GM12801 (cell line): Measurements from ENCODE around the gene MT1M.

Experiments used
- TF ChIP-seq, protein P1 (sequence below): IDR thresholded peaks from one replicate; pipeline ENCODE4 v1.5.1; 2011; ENCODE audit warnings: control low read depth; ENCODE audit not compliant: insufficient read length; ENCODE audit errors: extremely low read depth

Gene MT1M

DNA sequence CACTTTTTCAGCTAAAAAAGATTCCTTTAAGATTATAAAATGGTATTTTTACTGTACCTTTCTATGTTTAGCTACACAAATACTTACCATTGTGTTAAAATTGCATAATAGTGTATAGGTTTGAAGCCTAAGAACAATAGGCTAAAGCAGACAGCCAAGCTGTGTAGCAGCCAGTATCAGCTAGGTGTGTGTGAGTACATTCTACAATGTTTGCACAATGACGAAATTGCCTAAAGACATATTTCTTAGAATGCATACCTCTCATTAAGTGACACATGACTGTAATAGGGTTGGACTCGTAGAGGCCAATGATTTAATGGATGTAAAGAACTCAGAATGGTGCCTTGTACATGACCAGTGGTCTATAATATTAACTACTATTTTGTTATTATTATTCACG lies 17.4 kb downstream of the MT1M start:
- TF ChIP-seq, protein P1, sequence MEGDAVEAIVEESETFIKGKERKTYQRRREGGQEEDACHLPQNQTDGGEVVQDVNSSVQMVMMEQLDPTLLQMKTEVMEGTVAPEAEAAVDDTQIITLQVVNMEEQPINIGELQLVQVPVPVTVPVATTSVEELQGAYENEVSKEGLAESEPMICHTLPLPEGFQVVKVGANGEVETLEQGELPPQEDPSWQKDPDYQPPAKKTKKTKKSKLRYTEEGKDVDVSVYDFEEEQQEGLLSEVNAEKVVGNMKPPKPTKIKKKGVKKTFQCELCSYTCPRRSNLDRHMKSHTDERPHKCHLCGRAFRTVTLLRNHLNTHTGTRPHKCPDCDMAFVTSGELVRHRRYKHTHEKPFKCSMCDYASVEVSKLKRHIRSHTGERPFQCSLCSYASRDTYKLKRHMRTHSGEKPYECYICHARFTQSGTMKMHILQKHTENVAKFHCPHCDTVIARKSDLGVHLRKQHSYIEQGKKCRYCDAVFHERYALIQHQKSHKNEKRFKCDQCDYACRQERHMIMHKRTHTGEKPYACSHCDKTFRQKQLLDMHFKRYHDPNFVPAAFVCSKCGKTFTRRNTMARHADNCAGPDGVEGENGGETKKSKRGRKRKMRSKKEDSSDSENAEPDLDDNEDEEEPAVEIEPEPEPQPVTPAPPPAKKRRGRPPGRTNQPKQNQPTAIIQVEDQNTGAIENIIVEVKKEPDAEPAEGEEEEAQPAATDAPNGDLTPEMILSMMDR = no peak

- TF ChIP-seq, protein P1 = no peak
These were observed 19.1 kb downstream of the MT1M start, which contains the start of gene MT1B for GRCh38 chr16:56651586-56651985. Gene MT1B (plus strand): TSS chr16:56651886. CDS start chr16:56651954, 68 bp downstream.

DNA sequence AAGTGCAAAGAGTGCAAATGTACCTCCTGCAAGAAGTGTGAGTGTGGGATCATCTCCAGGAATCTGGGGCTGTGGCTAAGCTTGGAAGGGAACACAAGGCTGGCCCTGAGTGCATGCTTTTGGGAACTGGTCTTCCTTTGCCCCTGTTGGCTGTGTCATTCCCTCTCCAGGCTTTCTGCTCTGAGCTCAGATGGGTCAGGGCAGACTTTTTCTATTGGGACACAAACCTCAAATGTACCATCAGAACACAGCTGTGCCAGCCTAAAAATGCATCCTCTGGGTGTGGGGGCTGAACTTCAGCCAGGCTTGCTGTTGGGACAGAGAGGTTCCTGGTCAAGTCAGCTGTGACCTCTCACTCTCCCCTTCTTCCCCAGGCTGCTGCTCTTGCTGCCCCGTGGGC lies 20.1 kb downstream of the MT1M start:
- TF ChIP-seq, protein P1 = no peak

DNA sequence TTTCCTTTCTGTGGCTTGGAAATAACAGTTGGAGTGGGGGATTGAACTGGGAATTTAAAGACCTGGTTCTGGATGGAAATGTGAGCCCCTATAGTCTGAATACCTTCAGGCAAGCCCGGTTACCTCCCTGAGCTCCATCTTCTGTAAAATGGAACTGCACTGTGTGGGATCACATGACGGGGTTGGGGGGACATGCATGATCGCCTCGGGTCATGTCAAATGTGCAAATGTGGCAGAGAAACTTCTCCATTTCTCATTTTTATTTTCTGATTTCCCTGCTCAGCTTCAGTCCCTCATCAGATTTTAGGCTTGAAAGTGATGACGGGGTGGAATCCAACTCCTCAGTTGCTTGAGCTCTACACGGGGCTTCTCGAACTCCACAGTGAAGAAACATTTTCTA lies 20.8 kb downstream of the MT1M start:
- TF ChIP-seq, protein P1 = no peak

GRCh38 chr16:56657555-56658326 lies 25.3 kb downstream of the MT1M start, which contains the start of gene MT1F:
Gene MT1F (plus strand): TSS chr16:56657959. CDS start chr16:56658059, 100 bp downstream.
- TF ChIP-seq, protein P1 = no peak

DNA sequence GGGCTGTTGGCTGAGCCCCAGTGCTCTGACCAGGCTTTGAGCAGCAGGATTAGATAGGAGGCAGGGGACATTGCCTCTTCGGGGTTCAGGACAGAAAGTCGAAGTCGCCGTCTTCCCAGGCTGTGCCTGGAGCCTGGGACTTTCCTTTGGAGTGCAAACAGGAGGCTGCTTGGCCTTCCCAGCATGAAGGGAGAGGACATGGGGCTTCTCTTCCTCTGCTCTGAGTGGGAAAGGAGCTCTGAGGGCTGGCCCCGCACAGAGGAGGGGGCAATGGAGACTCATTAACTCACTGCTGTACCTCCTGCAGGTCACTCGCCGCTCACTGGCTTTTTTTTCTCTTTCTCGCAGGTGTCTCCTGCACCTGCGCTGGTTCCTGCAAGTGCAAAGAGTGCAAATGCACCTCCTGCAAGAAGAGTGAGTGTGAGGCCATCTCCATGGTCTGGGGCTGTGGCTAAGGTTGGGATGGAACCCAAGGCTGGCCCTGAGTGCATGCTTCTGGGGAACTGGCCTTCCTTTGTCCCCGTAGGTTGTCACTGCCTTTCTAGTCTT lies 25.9 kb downstream of the MT1M start:
- TF ChIP-seq, protein P1 = no peak

DNA sequence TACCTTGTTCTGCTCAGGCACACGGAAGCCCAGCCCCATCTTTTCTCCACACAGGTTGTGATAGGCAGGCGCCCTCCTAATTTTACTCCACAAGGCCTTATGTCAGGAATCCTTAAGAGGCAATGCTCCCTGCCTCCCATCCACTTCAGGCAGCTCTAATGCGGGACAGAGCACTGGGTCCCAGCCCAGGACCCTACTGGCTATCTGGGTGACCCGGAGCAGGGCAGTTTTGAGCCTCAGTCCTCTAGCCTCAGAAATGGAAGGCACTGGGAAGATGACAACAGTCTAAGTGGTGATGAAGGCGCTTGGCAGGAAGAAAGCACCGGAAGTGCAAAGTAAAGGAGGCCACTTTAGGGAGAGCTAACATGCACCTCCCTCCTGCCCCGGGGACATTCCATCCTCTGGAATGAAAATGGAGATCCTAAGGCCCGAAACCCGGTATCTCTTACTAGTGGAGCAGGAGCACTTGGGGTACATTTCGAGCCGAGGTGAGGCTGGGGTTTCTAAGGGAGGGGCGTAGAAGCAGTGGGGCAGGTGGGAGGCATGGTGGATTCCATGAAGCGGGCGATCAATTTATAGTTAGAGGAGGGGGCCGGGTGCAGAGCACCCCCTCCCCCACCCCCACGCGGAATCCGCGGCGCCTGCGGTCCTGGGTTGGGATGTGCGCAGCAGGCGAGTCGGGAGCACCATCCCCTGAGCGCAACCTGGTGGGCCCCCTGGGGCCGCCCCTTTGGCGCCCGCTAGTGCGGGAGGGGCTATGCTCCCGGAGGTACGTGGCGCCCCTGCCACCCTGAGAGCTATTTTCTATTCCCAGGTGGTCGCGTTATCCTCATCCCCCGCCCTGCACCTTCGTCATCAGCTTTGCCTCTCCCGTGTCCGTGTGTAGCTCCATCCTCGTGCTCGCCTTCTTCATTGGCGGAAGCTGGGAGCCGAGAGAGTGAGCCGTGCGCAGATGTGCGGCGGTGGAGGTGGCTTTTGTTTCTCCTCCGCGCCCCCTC lies 30.2 kb downstream of the MT1M start:
- TF ChIP-seq, protein P1 = no peak
